Measurements from ENCODE around the gene GLI2. TPM values are rescaled to one million over a fixed set of nuclear protein-coding genes. Genes with fewer than 3 reads are reported as not detected.

Gene GLI2
- total RNA-seq, 3 donors from 2014 or later, result 0.28 to 0.30 TPM; not detected in 1

GRCh38 chr2:120703330-120703994 lies 32.2 kb upstream of the GLI2 start:
- Mint-ChIP-seq H3K9me3 (no peaks in the 10 kb centered on the region), H3K27me3 (ENCODE audit: low read depth) (peaks cover 2% of the 10 kb centered on the region), H3K36me3 (ENCODE audit: insufficient read depth) (no peaks in the 10 kb centered on the region), H3K4me1 (ENCODE audit: low read depth) (no peaks in the 10 kb centered on the region), H3K4me3 (no peak overlapping the region)
- no peak for ATAC-seq
- DNase-seq, result no peak

- ATAC-seq, result no peak
- no peaks in the 10 kb centered on the region for H3K4me1 Mint-ChIP-seq (ENCODE audit: low read depth)
Measured at GRCh38 chr2:120704696-120705095, 31.0 kb upstream of the GLI2 start.

DNA sequence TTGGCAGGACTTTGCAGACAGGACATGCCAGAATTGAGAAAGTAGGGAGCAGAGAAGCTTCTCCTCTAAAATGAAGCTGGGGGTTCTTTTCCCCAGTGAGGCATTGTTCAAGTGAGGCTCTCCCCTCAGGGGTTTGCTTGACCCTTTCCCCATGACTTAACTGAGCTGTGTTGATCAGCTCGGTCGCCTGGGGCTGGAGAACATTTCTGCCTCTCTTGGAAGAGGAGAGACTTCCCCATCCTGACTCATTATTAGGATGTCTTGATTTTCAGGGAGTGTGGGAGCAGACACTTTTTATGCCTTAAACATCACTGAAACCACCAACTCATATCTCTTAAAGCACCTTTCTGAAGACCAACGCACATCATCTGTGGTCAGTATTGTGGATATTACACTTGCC lies 27.9 kb upstream of the GLI2 start:
- H3K9me3 Mint-ChIP-seq, result no peaks in the 10 kb centered on the region
- no peak overlapping the region for H3K4me3 Mint-ChIP-seq
- no peaks in the 10 kb centered on the region for H3K4me1 Mint-ChIP-seq (ENCODE audit: low read depth)
- ATAC-seq (no peak), DNase-seq (no peak)
- H3K36me3 Mint-ChIP-seq (ENCODE audit: insufficient read depth), result no peaks in the 10 kb centered on the region
- peaks cover 11% of the 10 kb centered on the region for H3K27me3 Mint-ChIP-seq (ENCODE audit: low read depth)

More at GRCh38 chr2:120704696-120705095, 31.0 kb upstream of the GLI2 start:
- H3K4me3 Mint-ChIP-seq, result no peak overlapping the region
- DNase-seq, result no peak
- no peaks in the 10 kb centered on the region for H3K9me3 Mint-ChIP-seq
- peaks cover 2% of the 10 kb centered on the region for H3K27me3 Mint-ChIP-seq (ENCODE audit: low read depth)
- no peaks in the 10 kb centered on the region for H3K36me3 Mint-ChIP-seq (ENCODE audit: insufficient read depth)

GRCh38 chr2:120708944-120709607 lies 26.6 kb upstream of the GLI2 start:
- Mint-ChIP-seq H3K27me3 (ENCODE audit: low read depth) (peaks cover 11% of the 10 kb centered on the region), H3K4me1 (ENCODE audit: low read depth) (no peaks in the 10 kb centered on the region)

DNA sequence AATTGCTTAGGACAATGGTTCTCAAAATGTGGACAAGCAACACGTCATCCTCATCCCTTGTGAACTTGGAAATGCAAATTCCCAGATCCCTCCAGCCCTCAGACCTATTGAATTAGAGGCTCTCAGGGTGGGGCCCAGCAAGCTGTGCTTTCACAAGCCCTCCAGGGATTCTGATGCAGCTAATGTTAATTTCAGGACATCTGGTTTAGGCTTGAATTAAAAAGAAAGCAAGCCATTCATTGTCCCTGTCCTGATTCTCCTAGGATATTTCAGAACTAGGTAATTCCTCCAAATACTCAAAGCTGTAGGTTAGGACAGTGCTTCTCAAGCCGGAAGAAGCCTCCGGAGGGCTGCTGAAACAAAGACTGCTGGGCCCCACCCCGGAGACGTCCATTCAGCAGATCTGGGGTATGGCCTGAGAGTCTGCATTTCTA lies 26.0 kb upstream of the GLI2 start:
- Mint-ChIP-seq H3K36me3 (ENCODE audit: insufficient read depth) (no peaks in the 10 kb centered on the region), H3K4me3 (no peak overlapping the region), H3K9me3 (no peaks in the 10 kb centered on the region), H3K4me1 (ENCODE audit: low read depth) (no peaks in the 10 kb centered on the region), H3K27me3 (ENCODE audit: low read depth) (peaks cover 11% of the 10 kb centered on the region)
- no peak for ATAC-seq
- no peak for DNase-seq

More at GRCh38 chr2:120708944-120709607, 26.6 kb upstream of the GLI2 start:
- Mint-ChIP-seq H3K36me3 (ENCODE audit: insufficient read depth) (no peaks in the 10 kb centered on the region), H3K4me3 (no peak overlapping the region), H3K9me3 (no peaks in the 10 kb centered on the region)
- no peak for ATAC-seq
- no peak for DNase-seq

- Mint-ChIP-seq H3K4me3 (no peak overlapping the region), H3K9me3 (no peaks in the 10 kb centered on the region), H3K4me1 (ENCODE audit: low read depth) (no peaks in the 10 kb centered on the region), H3K27me3 (ENCODE audit: low read depth) (peaks cover 11% of the 10 kb centered on the region), H3K36me3 (ENCODE audit: insufficient read depth) (no peaks in the 10 kb centered on the region)
- ATAC-seq, result no peak
- no peak for DNase-seq
Measured at GRCh38 chr2:120710256-120710655, 25.4 kb upstream of the GLI2 start.

GRCh38 chr2:120711694-120712093 lies 24.0 kb upstream of the GLI2 start:
- Mint-ChIP-seq H3K4me1 (ENCODE audit: low read depth) (no peaks in the 10 kb centered on the region), H3K36me3 (ENCODE audit: insufficient read depth) (no peaks in the 10 kb centered on the region), H3K9me3 (no peaks in the 10 kb centered on the region), H3K27me3 (ENCODE audit: low read depth) (peaks cover 11% of the 10 kb centered on the region), H3K4me3 (no peak overlapping the region)
- ATAC-seq (no peak), DNase-seq (no peak)

DNA sequence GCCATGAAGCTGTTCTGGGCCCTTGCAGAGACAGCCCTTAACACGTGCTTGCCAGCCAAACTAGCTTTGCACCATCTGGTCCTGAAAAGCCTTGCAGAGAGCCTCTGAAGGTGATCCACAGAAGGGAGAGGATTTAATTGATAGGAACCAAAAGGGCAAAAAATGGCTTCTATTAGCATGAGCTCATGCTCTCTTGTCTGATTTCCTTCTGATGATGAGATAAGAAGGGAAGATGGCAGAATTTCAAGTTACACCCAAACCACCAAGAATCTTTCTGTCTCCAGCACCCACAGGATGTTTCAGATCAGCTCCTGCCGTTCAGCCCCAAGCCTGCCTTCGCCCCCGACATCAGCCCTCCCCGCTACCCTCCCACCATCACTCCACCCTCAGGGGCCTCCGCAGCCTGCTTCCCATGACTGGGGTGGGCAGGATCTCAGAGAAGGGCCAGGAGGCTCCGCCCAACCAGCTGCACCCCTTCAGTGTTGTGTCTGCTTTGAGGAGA lies 23.4 kb upstream of the GLI2 start:
- DNase-seq (no peak), ATAC-seq (no peak)
- Mint-ChIP-seq H3K36me3 (ENCODE audit: insufficient read depth) (no peaks in the 10 kb centered on the region), H3K4me3 (no peak overlapping the region), H3K4me1 (ENCODE audit: low read depth) (no peaks in the 10 kb centered on the region), H3K9me3 (no peaks in the 10 kb centered on the region), H3K27me3 (ENCODE audit: low read depth) (peaks cover 11% of the 10 kb centered on the region)

DNA sequence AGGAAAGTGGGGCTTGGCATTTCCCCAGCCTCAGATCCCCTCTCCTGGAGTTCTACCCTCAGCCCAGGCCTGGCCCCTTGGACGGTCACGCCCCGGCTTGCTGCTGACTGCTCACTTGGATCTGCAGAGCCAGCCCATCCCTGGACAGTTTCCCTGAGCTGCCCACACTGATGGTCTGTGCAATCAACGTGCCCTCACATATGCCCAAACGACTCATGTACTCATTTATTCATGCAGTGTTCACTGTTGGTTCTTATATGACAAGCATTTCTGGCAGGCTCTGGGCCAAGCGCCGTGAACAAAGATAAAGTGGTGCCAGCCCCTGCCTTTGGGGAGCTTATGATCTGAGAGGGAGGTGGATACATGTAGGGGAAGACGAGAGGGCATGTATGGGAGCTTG lies 20.3 kb upstream of the GLI2 start:
- Mint-ChIP-seq H3K4me3 (no peak overlapping the region), H3K9me3 (no peaks in the 10 kb centered on the region), H3K27me3 (ENCODE audit: low read depth) (peaks cover 9% of the 10 kb centered on the region), H3K4me1 (ENCODE audit: low read depth) (no peaks in the 10 kb centered on the region), H3K36me3 (ENCODE audit: insufficient read depth) (no peaks in the 10 kb centered on the region)
- ATAC-seq (no peak), DNase-seq (no peak)

GRCh38 chr2:120715941-120716340 lies 19.7 kb upstream of the GLI2 start:
- Mint-ChIP-seq H3K36me3 (ENCODE audit: insufficient read depth) (no peaks in the 10 kb centered on the region), H3K4me1 (ENCODE audit: low read depth) (no peaks in the 10 kb centered on the region), H3K27me3 (ENCODE audit: low read depth) (peaks cover 9% of the 10 kb centered on the region), H3K9me3 (no peaks in the 10 kb centered on the region), H3K4me3 (no peak overlapping the region)
- ATAC-seq, result no peak
- DNase-seq, result no peak

- no peaks in the 10 kb centered on the region for H3K36me3 Mint-ChIP-seq (ENCODE audit: insufficient read depth)
- no peak for DNase-seq
- no peak for ATAC-seq
Measured at GRCh38 chr2:120716641-120717585, 18.8 kb upstream of the GLI2 start.

DNA sequence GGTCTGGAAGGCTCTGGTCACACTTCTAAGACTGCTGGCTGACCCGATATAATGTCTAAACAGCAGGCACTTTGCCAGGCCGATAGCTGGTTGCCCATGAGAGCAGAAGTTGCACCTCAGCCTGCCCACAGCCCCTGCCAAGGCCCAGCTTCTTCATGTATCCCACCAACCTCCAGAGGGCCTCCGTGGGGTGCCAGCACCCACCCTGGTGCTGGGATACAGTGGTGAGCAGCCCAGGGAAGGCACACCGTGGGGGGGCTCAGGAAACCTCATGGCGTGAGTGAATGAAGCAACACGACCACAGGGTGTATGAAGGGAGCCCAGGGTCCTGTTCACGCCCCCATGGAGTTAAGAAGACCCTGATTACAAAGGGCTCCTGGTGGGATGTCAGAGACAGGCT lies 16.2 kb upstream of the GLI2 start:
- Mint-ChIP-seq H3K4me3 (no peak overlapping the region), H3K27me3 (ENCODE audit: low read depth) (no peaks in the 10 kb centered on the region), H3K36me3 (ENCODE audit: insufficient read depth) (no peaks in the 10 kb centered on the region), H3K4me1 (ENCODE audit: low read depth) (no peaks in the 10 kb centered on the region), H3K9me3 (no peaks in the 10 kb centered on the region)
- DNase-seq (no peak), ATAC-seq (no peak)

More at GRCh38 chr2:120716641-120717585, 18.8 kb upstream of the GLI2 start:
- no peak overlapping the region for H3K4me3 Mint-ChIP-seq
- H3K9me3 Mint-ChIP-seq, result no peaks in the 10 kb centered on the region
- peaks cover 4% of the 10 kb centered on the region for H3K27me3 Mint-ChIP-seq (ENCODE audit: low read depth)
- H3K4me1 Mint-ChIP-seq (ENCODE audit: low read depth), result no peaks in the 10 kb centered on the region

DNA sequence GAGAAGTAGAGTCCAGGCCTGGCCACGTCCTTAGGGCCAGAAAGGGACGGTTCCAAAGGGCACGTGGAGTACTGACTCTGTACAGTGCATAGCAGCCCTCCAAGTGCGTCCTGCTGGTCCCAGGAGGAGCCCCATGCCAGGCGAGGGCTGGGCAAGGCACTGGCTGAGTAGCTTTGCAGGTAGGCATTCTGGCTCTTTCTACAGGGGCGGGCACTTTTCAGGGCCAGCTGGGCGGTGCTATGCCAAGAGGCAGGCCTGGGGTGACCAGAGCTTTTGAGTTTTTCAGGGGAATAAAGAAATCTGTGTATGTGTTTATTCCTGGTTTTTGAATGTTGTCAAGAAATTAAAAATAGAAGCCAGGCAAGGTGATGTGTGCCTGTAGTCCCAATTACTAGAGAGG lies 15.4 kb upstream of the GLI2 start:
- H3K4me3 Mint-ChIP-seq, result no peak overlapping the region
- no peaks in the 10 kb centered on the region for H3K4me1 Mint-ChIP-seq (ENCODE audit: low read depth)
- H3K36me3 Mint-ChIP-seq (ENCODE audit: insufficient read depth), result no peaks in the 10 kb centered on the region
- no peaks in the 10 kb centered on the region for H3K9me3 Mint-ChIP-seq
- DNase-seq, result no peak
- no peak for ATAC-seq
- H3K27me3 Mint-ChIP-seq (ENCODE audit: low read depth), result no peaks in the 10 kb centered on the region

GRCh38 chr2:120720746-120721375 lies 14.8 kb upstream of the GLI2 start:
- Mint-ChIP-seq H3K36me3 (ENCODE audit: insufficient read depth) (no peaks in the 10 kb centered on the region), H3K4me1 (ENCODE audit: low read depth) (no peaks in the 10 kb centered on the region), H3K27me3 (ENCODE audit: low read depth) (no peaks in the 10 kb centered on the region), H3K9me3 (no peaks in the 10 kb centered on the region), H3K4me3 (no peak overlapping the region)
- DNase-seq, result no peak
- no peak for ATAC-seq

Measured in activated T-cell treated with anti-CD3 and anti-CD28 coated beads, Interleukin-2, amount 50 U/mL, for 4 hours (primary cell).